ENCODE measurements around the gene CRTAP. TPM values are rescaled to one million over a fixed set of nuclear protein-coding genes. Genes with fewer than 3 reads are reported as not detected.

The CRTAP gene
- total RNA-seq, 2 donors from 2014 or later = 97.2 to 140 TPM

DNA sequence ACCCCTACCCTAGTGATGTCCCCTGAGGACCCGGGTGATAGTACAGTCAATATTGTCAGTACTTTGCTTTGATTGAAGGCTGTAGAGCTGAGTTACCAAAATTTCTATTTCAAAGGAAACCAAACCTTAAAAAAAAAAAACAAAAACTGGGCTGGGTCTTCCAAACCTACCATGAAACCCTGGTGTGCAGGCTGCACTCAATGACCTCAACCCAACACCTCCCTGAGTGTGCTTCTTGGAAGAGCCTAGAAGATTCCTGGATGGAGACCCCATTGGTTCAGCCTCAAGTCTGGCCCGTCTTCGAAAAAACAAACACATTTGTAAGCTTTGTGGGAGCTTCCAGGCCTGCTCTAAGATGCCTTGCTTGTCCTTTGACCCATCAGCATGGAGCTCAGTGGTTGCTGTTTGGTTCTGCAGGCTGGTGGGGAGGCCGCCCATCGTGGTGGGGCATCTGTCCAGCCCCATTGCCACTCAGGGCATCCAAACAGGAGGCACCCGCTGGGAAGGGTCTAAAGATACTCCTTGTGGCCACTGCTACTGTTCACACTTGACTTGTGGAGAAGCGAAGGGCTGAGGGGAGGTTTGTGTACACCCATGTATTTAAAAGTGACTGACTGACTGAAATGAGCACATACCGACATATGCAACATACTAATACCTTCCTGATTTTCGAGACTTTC lies 32.2 kb downstream of the CRTAP start:
- Histone ChIP-seq H3K4me3 (no peak overlapping the region), H3K4me1 (peaks cover 0 to 5% of the 10 kb centered on the region in 2 donors), H3K27me3 (no peaks in the 10 kb centered on the region), H3K9me3 (no peaks in the 10 kb centered on the region), H3K36me3 (peaks cover 29% of the 10 kb centered on the region), H3K27ac (no peak overlapping the region)
- no peak for TF ChIP-seq CTCF (IDR thresholded peaks at IDR 0.05)
- no peak for DNase-seq (ENCODE audit: low spot score)

DNA sequence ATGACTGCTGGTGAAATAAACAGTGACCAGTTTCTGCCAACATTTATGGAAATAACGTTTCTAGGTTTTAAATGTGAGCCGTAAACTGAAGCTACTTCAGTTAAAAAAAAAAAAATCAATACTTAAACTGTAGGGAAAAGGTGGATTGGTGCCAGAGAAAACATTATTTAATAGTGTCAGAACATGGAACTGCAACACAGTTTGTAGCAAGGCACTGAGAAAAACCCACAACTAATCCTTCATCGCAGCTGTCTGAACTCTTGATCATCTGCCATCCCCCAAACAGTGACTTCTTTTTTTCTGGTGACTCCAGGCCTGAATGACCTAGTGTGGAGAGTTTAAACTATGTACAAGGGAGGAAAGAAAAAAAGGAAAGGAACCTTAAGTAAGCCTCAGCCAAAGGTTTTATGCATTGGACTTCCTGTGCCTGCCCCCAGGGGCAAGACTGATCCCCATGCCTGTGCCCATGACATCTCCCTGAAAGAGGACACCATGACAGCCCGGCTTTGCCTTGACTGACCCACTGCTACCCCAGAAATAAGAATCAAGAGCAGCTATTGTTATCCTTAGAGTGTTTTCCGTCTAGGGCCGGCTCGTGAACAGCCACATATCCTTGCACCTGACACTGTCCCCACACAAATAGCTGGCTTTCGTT lies 33.1 kb downstream of the CRTAP start:
- no peaks in the 10 kb centered on the region for H3K9me3 ChIP-seq
- H3K27ac ChIP-seq = no peak overlapping the region
- no peak overlapping the region for H3K4me3 ChIP-seq
- no peak for DNase-seq (ENCODE audit: low spot score)
- H3K4me1 ChIP-seq = peaks cover 0 to 5% of the 10 kb centered on the region in 2 donors
- H3K27me3 ChIP-seq = no peaks in the 10 kb centered on the region
- no peak for TF ChIP-seq CTCF (IDR thresholded peaks at IDR 0.05)
- H3K36me3 ChIP-seq = peaks cover 23% of the 10 kb centered on the region

DNA sequence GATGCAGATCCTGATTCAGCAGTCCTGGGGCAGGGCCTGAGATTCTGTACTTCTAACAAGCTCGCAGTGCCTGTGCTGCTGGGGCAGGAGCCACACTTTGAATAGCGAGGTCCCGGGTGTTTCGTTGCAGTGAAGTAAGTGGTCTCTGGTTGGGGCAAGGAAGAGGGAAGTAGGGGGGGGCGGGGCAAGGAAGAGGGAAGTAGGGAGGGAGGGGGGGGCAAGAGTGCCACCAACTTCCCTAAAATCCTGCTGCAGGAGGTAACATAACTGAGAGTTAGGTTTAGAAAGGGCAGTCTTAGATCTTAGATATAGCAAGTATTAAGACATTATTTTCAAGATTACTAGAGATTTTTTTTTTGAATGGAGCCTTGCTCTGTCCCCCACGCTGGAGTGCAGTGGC lies 35.5 kb downstream of the CRTAP start:
- Histone ChIP-seq H3K27me3 (no peaks in the 10 kb centered on the region), H3K4me1 (peaks cover 0 to 5% of the 10 kb centered on the region in 2 donors), H3K4me3 (no peak overlapping the region), H3K27ac (no peak overlapping the region), H3K36me3 (peaks cover 7% of the 10 kb centered on the region), H3K9me3 (no peaks in the 10 kb centered on the region)
- TF ChIP-seq CTCF (IDR thresholded peaks at IDR 0.05) = no peak
- no peak for DNase-seq (ENCODE audit: low spot score)

DNA sequence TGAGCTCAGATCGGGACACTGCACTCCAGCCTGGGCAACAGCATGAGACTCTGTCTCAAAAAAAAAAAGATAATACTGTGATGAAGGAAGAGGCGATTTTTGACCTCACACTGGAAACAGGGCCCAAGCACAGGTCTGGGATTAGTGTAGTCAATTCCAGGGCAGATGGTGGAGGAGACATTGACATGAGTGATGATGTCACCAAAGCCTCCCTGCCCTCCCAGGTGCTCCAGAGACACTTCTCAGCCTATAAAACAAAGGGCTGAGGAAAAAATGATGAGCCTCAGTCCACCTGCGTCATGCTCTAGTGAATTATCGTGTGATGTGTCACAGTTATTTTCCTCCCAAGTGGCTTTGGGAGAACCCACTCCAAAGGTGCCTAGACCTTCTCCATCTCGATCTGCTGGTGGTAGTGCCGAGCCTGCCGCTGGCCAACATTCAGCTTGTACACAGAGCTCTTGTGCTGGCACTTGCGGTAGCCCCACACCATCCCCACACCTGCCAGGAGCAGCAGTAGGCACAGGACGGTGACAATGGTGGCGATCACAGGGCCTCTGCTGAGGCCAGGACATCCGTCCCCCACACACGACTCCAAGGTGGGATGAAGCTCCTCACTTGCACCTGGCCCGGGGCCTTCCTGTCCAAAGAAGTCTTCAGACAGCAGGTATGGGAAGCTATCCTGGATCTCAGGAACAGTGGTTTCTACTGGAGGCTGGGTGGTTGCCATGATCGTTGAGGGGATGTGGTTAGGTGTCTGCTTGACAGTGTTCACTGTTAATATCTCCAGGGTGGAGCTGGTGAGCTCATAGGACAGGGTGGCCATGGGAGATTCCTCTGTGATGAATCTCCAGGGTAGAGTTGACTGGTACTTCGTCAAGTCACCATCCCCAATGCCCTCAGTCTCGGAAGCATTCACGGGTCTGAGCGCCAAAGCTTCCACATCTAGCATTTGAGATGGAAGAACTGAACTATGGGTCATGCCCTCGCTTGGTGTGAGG lies 38.8 kb downstream of the CRTAP start:
- no peak overlapping the region for H3K27ac ChIP-seq
- no peaks in the 10 kb centered on the region for H3K9me3 ChIP-seq
- no peak overlapping the region for H3K4me3 ChIP-seq
- H3K27me3 ChIP-seq = no peaks in the 10 kb centered on the region
- H3K36me3 ChIP-seq = no peaks in the 10 kb centered on the region
- no peaks in the 10 kb centered on the region for H3K4me1 ChIP-seq
- TF ChIP-seq CTCF (IDR thresholded peaks at IDR 0.05) = no peak
- DNase-seq (ENCODE audit: low spot score) = no peak

- Histone ChIP-seq H3K4me3 (no peak overlapping the region), H3K4me1 (no peaks in the 10 kb centered on the region), H3K27me3 (no peaks in the 10 kb centered on the region), H3K9me3 (no peaks in the 10 kb centered on the region), H3K36me3 (no peaks in the 10 kb centered on the region), H3K27ac (no peak overlapping the region)
- TF ChIP-seq CTCF (IDR thresholded peaks at IDR 0.05) = no peak
- DNase-seq (ENCODE audit: low spot score) = no peak
These were observed 40.0 kb downstream of the CRTAP start for GRCh38 chr3:33153782-33154181.

Measured in right atrium auricular region (tissue), 2 donors.